Thyroid gland (tissue), 4 donors: ENCODE measurements around the gene ITPKB. TPM values are rescaled to one million over a fixed set of nuclear protein-coding genes. Genes with fewer than 3 reads are reported as not detected.

ENCODE experiments used
- DNase-seq, 2 donors: peaks; one replicate each; pipeline ENCODE4 v3.0.0-alpha.2; 2019
- H3K27ac ChIP-seq, 3 donors: fragments of 200-600 bp; sonication (generic); 1 replicate in 2 of 3; 2 replicates in 1 of 3; pipeline ENCODE4 v1.5.1; 2016 to 2019; ENCODE audit warnings: mild to moderate bottlenecking in 1 of 3, moderate library complexity in 1 of 3
- H3K27me3 ChIP-seq: fragments of 200-600 bp; sonication (generic); one replicate; pipeline ENCODE4 v1.5.1; 2019
- H3K36me3 ChIP-seq, 2 donors: fragments of 200-600 bp; sonication (generic); one replicate each; pipeline ENCODE4 v1.5.1; 2016 to 2019
- H3K4me1 ChIP-seq, 2 donors: fragments of 200-600 bp; sonication (generic); one replicate each; pipeline ENCODE4 v1.5.1; 2017 to 2019
- H3K4me3 ChIP-seq, 3 donors: fragments of 200-600 bp; sonication (generic); replicated peaks in 1 of 3; 1 replicate in 2 of 3; 2 replicates in 1 of 3; pipeline ENCODE4 v1.5.1; 2016; ENCODE audit warnings: mild to moderate bottlenecking in 1 of 3
- H3K9me3 ChIP-seq: fragments of 200-600 bp; sonication (generic); one replicate; pipeline ENCODE4 v1.5.1; 2017
- CTCF ChIP-seq, 6 experiments: fragments of 200-600 bp in 3 of 6; fragments of 450-650 bp in 3 of 6; sonication (generic) in 3 of 6; IDR thresholded peaks; one replicate each; pipeline ENCODE4 v1.5.1; 2016 to 2019; ENCODE audit warnings: antibody characterized with exemption in 6 of 6, mild to moderate bottlenecking in 2 of 6, inconsistent platforms in 1 of 6, moderate library complexity in 1 of 6
- POLR2A ChIP-seq, 2 donors: fragments of 450-650 bp; IDR thresholded peaks; one replicate each; pipeline ENCODE4 v1.6.1; 2017; ENCODE audit warnings: antibody characterized with exemption in 2 of 2, mild to moderate bottlenecking in 2 of 2, moderate library complexity in 1 of 2
- WGBS, 2 donors: methylation state at CpG; one replicate each; pipeline ENCODE4 v1.1.5; 2017; 5-methylcytosine and 5-hydroxymethylcytosine counted together
- intact Hi-C: fragments of 100-400 bp; cut with DNase I; formaldehyde crosslinking; loops from one replicate; pipeline ENCODE4 v1.15.1; 2023
- total RNA-seq, 4 donors: library from RNA; depleted of rRNA; stranded (reverse); fragments of >200 nt; gene quantifications; one replicate each; pipeline ENCODE4 v1.2.3, GENCODE V29; 2016

The ITPKB gene
- total RNA-seq, 4 donors from 2014 or later = 19.1 to 24.0 (median 22.2) TPM

- intact Hi-C loops = no loop called here
- Histone ChIP-seq H3K4me1 (peaks cover 7 to 10% of the 10 kb centered on the region in 2 donors), H3K9me3 (no peaks in the 10 kb centered on the region), H3K27me3 (no peaks in the 10 kb centered on the region), H3K36me3 (no peaks in the 10 kb centered on the region), H3K4me3 (no peak overlapping the region), H3K27ac (no peak overlapping the region)
- DNase-seq = no peak
- TF ChIP-seq CTCF (IDR thresholded peaks at IDR 0.05) (no peak), POLR2A (IDR thresholded peaks at IDR 0.05) (no peak)
Measured at GRCh38 chr1:226698659-226699058, 40.4 kb downstream of the ITPKB start.

GRCh38 chr1:226697929-226698544, 41.0 kb downstream of the ITPKB start:
- Histone ChIP-seq H3K4me1 (peaks cover 7 to 11% of the 10 kb centered on the region in 2 donors), H3K27ac (no peak overlapping the region), H3K27me3 (no peaks in the 10 kb centered on the region), H3K36me3 (no peaks in the 10 kb centered on the region), H3K4me3 (no peak overlapping the region), H3K9me3 (no peaks in the 10 kb centered on the region)
- no peak for TF ChIP-seq CTCF (IDR thresholded peaks at IDR 0.05)
- no peak for TF ChIP-seq POLR2A (IDR thresholded peaks at IDR 0.05)
- intact Hi-C loops = no loop called here
- WGBS, 2 donors = 75 to 79% methylated on average over 4 to 5 of the region's 5 CpGs
- DNase-seq = no peak

- intact Hi-C loops = no loop called here
- H3K27ac ChIP-seq = no peak overlapping the region
- TF ChIP-seq POLR2A (IDR thresholded peaks at IDR 0.05) (no peak), CTCF (IDR thresholded peaks at IDR 0.05) (no peak)
- no peaks in the 10 kb centered on the region for H3K9me3 ChIP-seq
- 79 to 83% methylated on average over 3 to 5 of the region's 5 CpGs for WGBS, 2 donors
- H3K27me3 ChIP-seq = no peaks in the 10 kb centered on the region
- H3K4me3 ChIP-seq = no peak overlapping the region
- no peaks in the 10 kb centered on the region for H3K36me3 ChIP-seq
- no peak for DNase-seq
- peaks cover 3 to 9% of the 10 kb centered on the region in 2 donors for H3K4me1 ChIP-seq
Measured at GRCh38 chr1:226697151-226697928, 41.7 kb downstream of the ITPKB start.

GRCh38 chr1:226696547-226696946, 42.5 kb downstream of the ITPKB start:
- 89 to 91% methylated on average over 7 of the region's 7 CpGs for WGBS, 2 donors
- peaks cover 0 to 12% of the 10 kb centered on the region in 2 donors for H3K4me1 ChIP-seq
- no peaks in the 10 kb centered on the region for H3K36me3 ChIP-seq
- H3K9me3 ChIP-seq = no peaks in the 10 kb centered on the region
- no peak overlapping the region for H3K4me3 ChIP-seq
- H3K27me3 ChIP-seq = no peaks in the 10 kb centered on the region
- TF ChIP-seq POLR2A (IDR thresholded peaks at IDR 0.05) (no peak), CTCF (IDR thresholded peaks at IDR 0.05) (no peak)
- intact Hi-C loops = no loop called here
- H3K27ac ChIP-seq = no peak overlapping the region
- DNase-seq = no peak

GRCh38 chr1:226695335-226695900, 43.7 kb downstream of the ITPKB start:
- peaks cover 0 to 20% of the 10 kb centered on the region in 2 donors for H3K4me1 ChIP-seq
- DNase-seq = no peak
- intact Hi-C loops = no loop called here
- no peak overlapping the region for H3K4me3 ChIP-seq
- H3K27me3 ChIP-seq = no peaks in the 10 kb centered on the region
- no peaks in the 10 kb centered on the region for H3K9me3 ChIP-seq
- no peak overlapping the region for H3K27ac ChIP-seq
- whole genome bisulfite sequencing, 2 donors = 75 to 90% methylated on average over 7 of the region's 7 CpGs
- H3K36me3 ChIP-seq = no peaks in the 10 kb centered on the region
- no peak for TF ChIP-seq CTCF (IDR thresholded peaks at IDR 0.05)
- TF ChIP-seq POLR2A (IDR thresholded peaks at IDR 0.05) = no peak
